ENCODE measurements around the gene UNC50.

Gene UNC50

DNA sequence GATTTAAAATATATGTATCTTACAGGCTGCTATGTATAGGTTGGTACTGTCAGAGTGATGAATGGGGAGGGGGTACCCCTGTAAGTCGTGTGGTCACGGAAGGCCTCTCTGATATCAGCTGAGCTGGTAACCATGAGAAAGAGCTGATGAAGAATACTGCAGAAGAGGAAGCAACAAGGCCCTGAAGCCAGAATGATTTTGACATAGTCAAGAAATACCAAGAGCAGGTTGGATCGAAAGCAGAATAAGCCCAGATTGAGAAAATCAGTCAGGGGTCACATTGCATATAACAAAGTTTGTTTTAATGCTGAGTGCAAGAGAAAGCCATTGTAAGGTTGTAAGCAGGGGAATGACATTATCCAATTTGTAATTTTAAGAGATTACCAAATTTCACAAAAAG lies 57.3 kb downstream of the UNC50 start:
- no peak for DNase-seq (ENCODE audit: low read depth)
